ENCODE measurements around the gene ITPKC. TPM values are rescaled to one million over a fixed set of nuclear protein-coding genes. Genes with fewer than 3 reads are reported as not detected.

Gene ITPKC
- total and polyA plus RNA-seq, 12 donors: 6.2 to 17.3 (median 9.4) TPM

DNA sequence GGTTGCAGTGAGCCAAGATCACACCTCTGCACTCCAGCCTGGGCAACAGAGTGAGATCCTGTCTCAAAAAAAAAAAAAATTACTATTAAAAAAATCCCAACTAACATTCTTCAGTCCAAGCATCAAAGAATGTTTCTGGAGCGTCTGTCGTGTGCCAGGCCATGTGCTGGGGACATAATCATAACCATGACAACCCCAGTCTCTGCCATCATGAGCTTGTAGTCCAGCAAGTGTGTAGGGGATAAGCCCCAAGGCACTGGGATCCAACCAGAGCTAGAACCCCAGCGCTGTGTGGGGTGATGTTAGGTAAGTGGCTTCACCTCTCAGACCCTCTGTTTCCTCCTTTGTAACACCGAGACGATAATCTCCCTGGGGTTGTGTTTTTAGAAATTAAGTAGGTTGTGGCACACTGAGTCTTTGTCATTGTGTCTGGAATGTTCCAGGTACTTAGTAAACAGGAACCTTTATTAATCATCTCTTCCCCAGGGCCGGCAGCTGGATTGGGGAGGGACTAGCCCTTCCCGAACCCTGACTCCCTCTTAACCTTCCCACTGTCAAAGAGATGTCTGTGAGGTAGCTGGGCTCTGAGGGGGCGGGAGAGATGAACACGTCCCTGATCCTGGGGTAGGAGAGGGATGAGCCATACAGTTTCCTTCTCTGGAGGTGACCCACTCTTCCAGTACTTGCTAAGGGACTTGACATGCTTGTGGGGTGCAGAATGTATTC is 5.2 kb downstream of the ITPKC start:
- Histone ChIP-seq H3K9me3 (peaks cover 0 to 4% (median 0%) of the 10 kb centered on the region in 11 donors), H3K27me3 (no peaks in the 10 kb centered on the region), H3K4me1 (peaks cover 16 to 61% (median 52%) of the 10 kb centered on the region in 9 donors), H3K4me3 (peak overlapping the region in 2 of 10 donors; percentile 0 to 81), H3K27ac (peak overlapping the region in 8 of 10 donors; percentile 87 to 98 (median 96)), H3K36me3 (peaks cover 0 to 53% (median 13%) of the 10 kb centered on the region in 9 donors)
- intact Hi-C loops (cut with DNase I): no loop called here
- TF ChIP-seq CTCF (IDR thresholded peaks at IDR 0.05): no peak
- DNase-seq: no peak
- 62 to 68% methylated on average over 9 of the region's 9 CpGs for WGBS, 2 donors
- ATAC-seq: peak in 1 of 8 donors; percentile 4

DNA sequence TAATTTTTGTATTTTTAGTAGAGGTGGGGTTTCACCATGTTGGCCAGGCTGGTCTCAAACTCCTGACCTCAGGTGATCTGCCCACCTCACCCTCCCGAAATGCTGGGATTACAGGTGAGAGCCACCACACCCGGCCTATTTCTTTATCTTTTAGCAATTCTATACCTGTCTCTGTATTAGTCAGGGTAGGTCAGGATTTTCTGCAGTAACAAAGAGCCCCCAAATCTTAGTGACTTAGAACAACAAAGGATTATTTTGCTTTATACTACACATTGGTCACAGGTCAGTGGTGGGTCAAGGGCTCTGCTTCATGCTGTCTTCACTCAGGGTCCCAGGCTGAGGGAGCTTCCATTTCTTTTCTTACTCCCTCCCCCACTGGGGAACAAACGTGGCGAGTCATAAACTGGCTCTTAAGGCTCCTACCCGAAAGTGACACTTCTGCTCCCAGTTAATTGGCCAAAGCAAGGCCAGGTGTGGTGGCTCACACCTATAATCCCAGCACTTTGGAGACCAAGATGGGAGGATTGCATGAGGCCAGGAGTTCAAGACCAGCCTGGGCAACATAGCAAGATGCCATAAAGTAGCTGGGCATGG is 6.8 kb downstream of the ITPKC start:
- no peaks in the 10 kb centered on the region for H3K27me3 ChIP-seq
- no peak overlapping the region for H3K4me3 ChIP-seq
- ATAC-seq (no peak), DNase-seq (no peak)
- H3K27ac ChIP-seq: no peak overlapping the region
- peaks cover 0 to 70% (median 22%) of the 10 kb centered on the region in 9 donors for H3K36me3 ChIP-seq
- peaks cover 0 to 8% (median 0%) of the 10 kb centered on the region in 11 donors for H3K9me3 ChIP-seq
- WGBS, 2 donors: 93 to 96% methylated on average over 5 of the region's 5 CpGs
- peaks cover 16 to 46% (median 39%) of the 10 kb centered on the region in 9 donors for H3K4me1 ChIP-seq
- intact Hi-C loops (cut with DNase I): no loop called here
- TF ChIP-seq CTCF (IDR thresholded peaks at IDR 0.05): no peak

DNA sequence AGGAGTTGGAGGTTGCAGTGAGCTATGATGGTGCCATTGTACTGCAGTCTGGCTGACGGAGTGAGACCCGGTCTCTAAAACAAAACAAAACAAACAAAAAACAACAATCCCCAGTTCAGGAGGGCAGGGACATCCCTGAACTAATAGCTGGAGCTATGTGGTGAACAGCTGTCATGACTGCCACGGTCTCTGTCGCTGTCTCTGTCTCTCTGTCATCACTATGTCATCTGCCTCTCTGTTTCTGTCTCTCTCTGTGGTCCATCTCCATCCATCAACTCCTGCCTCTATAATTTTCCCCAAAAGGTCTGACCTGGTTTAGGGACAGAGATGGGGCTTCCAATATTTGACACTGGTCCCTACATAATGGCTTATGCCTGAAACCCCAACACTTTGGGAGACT is 7.4 kb downstream of the ITPKC start:
- WGBS, 2 donors: 96 to 97% methylated on average over 4 of the region's 4 CpGs
- intact Hi-C loops (cut with DNase I): no loop called here
- DNase-seq: no peak
- TF ChIP-seq CTCF (IDR thresholded peaks at IDR 0.05): no peak
- peaks cover 0 to 8% (median 0%) of the 10 kb centered on the region in 11 donors for H3K9me3 ChIP-seq
- no peak overlapping the region for H3K4me3 ChIP-seq
- H3K27ac ChIP-seq: no peak overlapping the region
- no peaks in the 10 kb centered on the region for H3K27me3 ChIP-seq
- H3K4me1 ChIP-seq: peaks cover 16 to 40% (median 34%) of the 10 kb centered on the region in 9 donors
- H3K36me3 ChIP-seq: peaks cover 0 to 75% (median 28%) of the 10 kb centered on the region in 9 donors
- ATAC-seq: no peak

- Histone ChIP-seq H3K27ac (no peak overlapping the region), H3K4me1 (peaks cover 10 to 35% (median 29%) of the 10 kb centered on the region in 9 donors), H3K4me3 (no peak overlapping the region), H3K36me3 (peaks cover 0 to 80% (median 30%) of the 10 kb centered on the region in 9 donors), H3K9me3 (peaks cover 0 to 8% (median 0%) of the 10 kb centered on the region in 11 donors), H3K27me3 (no peaks in the 10 kb centered on the region)
- intact Hi-C loops (cut with DNase I): no loop called here
- WGBS, 2 donors: 91 to 97% methylated on average over 3 of the region's 3 CpGs
- DNase-seq (no peak), ATAC-seq (no peak)
- TF ChIP-seq CTCF (IDR thresholded peaks at IDR 0.05): no peak
Measured at GRCh38 chr19:40724855-40725254, 7.9 kb downstream of the ITPKC start.
